ENCODE measurements around the gene TMUB2. TPM values are rescaled to one million over a fixed set of nuclear protein-coding genes. Genes with fewer than 3 reads are reported as not detected.

Gene TMUB2
- total and polyA plus RNA-seq, 2 of the 13 experiments (the other 11 are each of a cell fraction or from before 2014, with no cell fraction given), result 26.9 to 50.8 TPM

DNA sequence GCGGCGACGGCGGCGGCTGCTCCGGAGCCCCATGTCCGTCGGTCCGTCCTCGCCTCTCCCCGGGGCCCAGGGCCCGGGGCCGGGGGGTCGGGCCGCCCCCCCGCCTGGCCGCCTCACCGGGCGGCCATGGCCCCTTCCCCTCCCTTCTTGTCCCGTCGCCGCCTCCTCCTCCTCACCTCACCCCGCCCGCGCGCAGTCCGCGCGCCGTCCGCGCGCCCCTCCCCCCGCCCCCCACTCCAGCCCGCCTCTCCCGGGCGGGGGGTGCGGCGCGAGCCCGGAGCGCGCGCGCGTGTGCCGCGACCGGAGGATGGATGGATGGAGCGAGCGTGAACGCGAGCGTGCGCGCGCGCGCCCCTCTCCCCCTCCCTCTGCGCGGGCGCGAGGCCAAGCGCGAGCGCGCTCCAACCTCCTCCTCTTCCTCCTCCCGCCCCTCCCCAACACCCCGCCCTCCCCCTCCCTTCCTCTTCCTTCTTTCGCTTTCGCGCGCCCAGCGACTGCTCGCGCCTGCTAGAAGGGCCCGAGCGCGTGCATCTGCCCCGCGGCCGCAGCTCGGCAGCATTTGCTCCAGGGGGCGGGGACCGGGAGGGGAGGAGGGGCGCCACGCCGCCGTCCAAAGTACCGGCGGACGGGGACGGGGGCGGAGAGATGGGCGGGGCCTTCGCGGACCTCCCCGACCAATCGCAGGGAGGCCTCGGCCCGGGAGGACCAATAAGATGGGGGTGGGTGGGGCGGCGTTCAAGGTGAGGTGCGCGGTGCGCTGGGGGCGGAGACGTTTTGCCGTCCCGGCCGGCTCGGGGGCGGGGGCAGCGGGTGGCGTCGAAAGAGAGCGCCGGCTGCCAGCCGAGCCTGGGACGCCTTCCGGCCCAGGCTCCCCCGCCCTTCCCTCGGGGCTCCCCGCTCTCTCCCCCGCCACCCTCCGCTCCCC is 13.0 kb downstream of the TMUB2 start, which contains the start of gene ATXN7L3 (continued):
- TF ChIP-seq ZNF407 (CRISPR knock-in tag; IDR thresholded peaks at IDR 0.05; ENCODE audit: not compliant biosample characterization) (no peak), FOXA3 (CRISPR knock-in tag; IDR thresholded peaks at IDR 0.05) (no peak; the same call in 1 of the 2 replicates), ZNF589 (CRISPR knock-in tag; conservative IDR thresholded peaks at IDR 0.05) (no peak), NR0B2 (CRISPR knock-in tag; IDR thresholded peaks at IDR 0.05) (no peak), JUND (CRISPR knock-in tag; IDR thresholded peaks at IDR 0.05) (no peak), CBX5 (CRISPR knock-in tag; IDR thresholded peaks at IDR 0.05; ENCODE audit: borderline replicate concordance) (no peak), GATAD1 (CRISPR knock-in tag; IDR thresholded peaks at IDR 0.05) (peak; percentile 89), NFKB2 (CRISPR knock-in tag; IDR thresholded peaks at IDR 0.05; ENCODE audit: borderline replicate concordance) (no peak), ZKSCAN8 (CRISPR knock-in tag; IDR thresholded peaks at IDR 0.05; ENCODE audit: borderline replicate concordance) (peak; percentile 22; the same call in 1 of the 2 replicates), ZGPAT (CRISPR knock-in tag; IDR thresholded peaks at IDR 0.05) (0 out of 2 replicates have a peak, but pooled peaks have one; percentile 77)
- TF ChIP-seq, protein P1, sequence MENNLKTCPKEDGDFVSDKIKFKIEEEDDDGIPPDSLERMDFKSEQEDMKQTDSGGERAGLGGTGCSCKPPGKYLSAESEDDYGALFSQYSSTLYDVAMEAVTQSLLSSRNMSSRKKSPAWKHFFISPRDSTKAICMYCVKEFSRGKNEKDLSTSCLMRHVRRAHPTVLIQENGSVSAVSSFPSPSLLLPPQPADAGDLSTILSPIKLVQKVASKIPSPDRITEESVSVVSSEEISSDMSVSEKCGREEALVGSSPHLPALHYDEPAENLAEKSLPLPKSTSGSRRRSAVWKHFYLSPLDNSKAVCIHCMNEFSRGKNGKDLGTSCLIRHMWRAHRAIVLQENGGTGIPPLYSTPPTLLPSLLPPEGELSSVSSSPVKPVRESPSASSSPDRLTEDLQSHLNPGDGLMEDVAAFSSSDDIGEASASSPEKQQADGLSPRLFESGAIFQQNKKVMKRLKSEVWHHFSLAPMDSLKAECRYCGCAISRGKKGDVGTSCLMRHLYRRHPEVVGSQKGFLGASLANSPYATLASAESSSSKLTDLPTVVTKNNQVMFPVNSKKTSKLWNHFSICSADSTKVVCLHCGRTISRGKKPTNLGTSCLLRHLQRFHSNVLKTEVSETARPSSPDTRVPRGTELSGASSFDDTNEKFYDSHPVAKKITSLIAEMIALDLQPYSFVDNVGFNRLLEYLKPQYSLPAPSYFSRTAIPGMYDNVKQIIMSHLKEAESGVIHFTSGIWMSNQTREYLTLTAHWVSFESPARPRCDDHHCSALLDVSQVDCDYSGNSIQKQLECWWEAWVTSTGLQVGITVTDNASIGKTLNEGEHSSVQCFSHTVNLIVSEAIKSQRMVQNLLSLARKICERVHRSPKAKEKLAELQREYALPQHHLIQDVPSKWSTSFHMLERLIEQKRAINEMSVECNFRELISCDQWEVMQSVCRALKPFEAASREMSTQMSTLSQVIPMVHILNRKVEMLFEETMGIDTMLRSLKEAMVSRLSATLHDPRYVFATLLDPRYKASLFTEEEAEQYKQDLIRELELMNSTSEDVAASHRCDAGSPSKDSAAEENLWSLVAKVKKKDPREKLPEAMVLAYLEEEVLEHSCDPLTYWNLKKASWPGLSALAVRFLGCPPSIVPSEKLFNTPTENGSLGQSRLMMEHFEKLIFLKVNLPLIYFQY (CRISPR knock-in tag; IDR thresholded peaks at IDR 0.05; ENCODE audit: borderline replicate concordance), result no peak
- TF ChIP-seq, protein P2, sequence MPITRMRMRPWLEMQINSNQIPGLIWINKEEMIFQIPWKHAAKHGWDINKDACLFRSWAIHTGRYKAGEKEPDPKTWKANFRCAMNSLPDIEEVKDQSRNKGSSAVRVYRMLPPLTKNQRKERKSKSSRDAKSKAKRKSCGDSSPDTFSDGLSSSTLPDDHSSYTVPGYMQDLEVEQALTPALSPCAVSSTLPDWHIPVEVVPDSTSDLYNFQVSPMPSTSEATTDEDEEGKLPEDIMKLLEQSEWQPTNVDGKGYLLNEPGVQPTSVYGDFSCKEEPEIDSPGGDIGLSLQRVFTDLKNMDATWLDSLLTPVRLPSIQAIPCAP (CRISPR knock-in tag; IDR thresholded peaks at IDR 0.05; ENCODE audit: low read depth), result 0 out of 2 replicates have a peak, but pooled peaks have one; percentile 35

Measured in HepG2 (cell line).